HG02678 (cell line): ENCODE data around the gene GRID2.

ENCODE experiments used
- ATAC-seq: cut with Tn5 transposase; IDR thresholded peaks from one replicate; pipeline ENCODE4 v1.9.1; 2021; ENCODE audit warnings: mild to moderate bottlenecking, moderate library complexity; ENCODE audit not compliant: unreplicated experiment

Gene GRID2

GRCh38 chr4:93772858-93773257, 1469.1 kb downstream of the GRID2 start:
- no peak for ATAC-seq

GRCh38 chr4:93775551-93775950, 1471.8 kb downstream of the GRID2 start:
- no peak for ATAC-seq

- no peak for ATAC-seq
Observed at GRCh38 chr4:93776386-93777080, 1472.8 kb downstream of the GRID2 start.

GRCh38 chr4:93777081-93777460, 1473.3 kb downstream of the GRID2 start:
- ATAC-seq = no peak

- ATAC-seq = no peak
Observed at GRCh38 chr4:93779228-93779627, 1475.5 kb downstream of the GRID2 start.

- no peak for ATAC-seq
Observed at GRCh38 chr4:93780080-93780479, 1476.3 kb downstream of the GRID2 start.

- no peak for ATAC-seq
Observed at GRCh38 chr4:93781198-93781597, 1477.4 kb downstream of the GRID2 start.

GRCh38 chr4:93786149-93786548, 1482.4 kb downstream of the GRID2 start:
- ATAC-seq = no peak

- no peak for ATAC-seq
Observed at GRCh38 chr4:93788712-93789111, 1484.9 kb downstream of the GRID2 start.

GRCh38 chr4:93791570-93792195, 1487.9 kb downstream of the GRID2 start:
- ATAC-seq = peak; percentile 79

- no peak for ATAC-seq
Observed at GRCh38 chr4:93802045-93802444, 1498.3 kb downstream of the GRID2 start.

- ATAC-seq = no peak
Observed at GRCh38 chr4:93809773-93810172, 1506.0 kb downstream of the GRID2 start.

- ATAC-seq = no peak
Observed at GRCh38 chr4:93810340-93810992, 1506.7 kb downstream of the GRID2 start.

- ATAC-seq = no peak
Observed at GRCh38 chr4:93813092-93813491, 1509.3 kb downstream of the GRID2 start.

GRCh38 chr4:93814141-93814540, 1510.4 kb downstream of the GRID2 start:
- ATAC-seq = no peak

GRCh38 chr4:93814722-93815121, 1511.0 kb downstream of the GRID2 start:
- ATAC-seq = no peak
